Loucy (cell line): ENCODE results near the gene SPINK14.

Experiments
- H2AFZ ChIP-seq: fragments of 200-600 bp; sonication (generic); 2 replicates; pipeline ENCODE4 v1.6.0; 2016; ENCODE audit warnings: antibody characterized with exemption, mild to moderate bottlenecking, low read length, moderate library complexity
- H3F3A ChIP-seq: fragments of 200-600 bp; 2 replicates; pipeline ENCODE4 v1.6.0; 2016; ENCODE audit warnings: antibody characterized with exemption, low read depth, mild to moderate bottlenecking
- H3K27me3 ChIP-seq: fragments of 200-600 bp; sonication (generic); 2 replicates; pipeline ENCODE4 v1.6.1; 2014; ENCODE audit warnings: low read length, mild to moderate bottlenecking; ENCODE audit not compliant: insufficient read depth, poor library complexity, severe bottlenecking
- H3K36me3 ChIP-seq: fragments of 200-600 bp; sonication (generic); 2 replicates; pipeline ENCODE4 v1.6.1; 2016; ENCODE audit warnings: low read length; ENCODE audit not compliant: insufficient read depth
- H3K4me1 ChIP-seq: fragments of 200-600 bp; sonication (generic); 2 replicates; pipeline ENCODE4 v1.5.1; 2014; ENCODE audit warnings: low read length, mild to moderate bottlenecking; ENCODE audit not compliant: insufficient read depth, poor library complexity, severe bottlenecking
- H3K4me2 ChIP-seq: fragments of 200-600 bp; sonication (generic); 2 replicates; pipeline ENCODE4 v1.6.0; 2014; ENCODE audit warnings: antibody characterized with exemption, low read length, low read depth, mild to moderate bottlenecking; ENCODE audit not compliant: poor library complexity, severe bottlenecking
- H3K4me3 ChIP-seq: fragments of 200-600 bp; sonication (generic); 2 replicates; pipeline ENCODE4 v1.5.1; 2014; ENCODE audit warnings: low read length, mild to moderate bottlenecking, mixed read lengths; ENCODE audit not compliant: poor library complexity, severe bottlenecking
- H3K79me2 ChIP-seq: fragments of 200-600 bp; sonication (generic); 2 replicates; pipeline ENCODE4 v1.6.1; 2014; ENCODE audit warnings: low read length; ENCODE audit not compliant: insufficient read depth
- H3K9ac ChIP-seq: fragments of 200-600 bp; sonication (generic); 2 replicates; pipeline ENCODE4 v1.6.0; 2014; ENCODE audit warnings: mild to moderate bottlenecking, low read depth, low read length, moderate library complexity; ENCODE audit not compliant: poor library complexity, severe bottlenecking
- H3K9me2 ChIP-seq: fragments of 200-600 bp; sonication (generic); replicated peaks from 2 replicates; pipeline ENCODE4 v1.6.1; 2016; ENCODE audit warnings: low read depth, low read length, mixed read lengths
- H3K9me3 ChIP-seq: fragments of 200-600 bp; sonication (generic); 2 replicates; pipeline ENCODE4 v1.6.1; 2014; ENCODE audit warnings: mild to moderate bottlenecking, antibody characterized with exemption, low read length, low read depth; ENCODE audit not compliant: insufficient read depth
- H4K20me1 ChIP-seq: fragments of 200-600 bp; sonication (generic); 2 replicates; pipeline ENCODE4 v1.6.0; 2014; ENCODE audit warnings: antibody characterized with exemption, low read length, mild to moderate bottlenecking; ENCODE audit not compliant: insufficient read depth, poor library complexity, severe bottlenecking
- EZH2phosphoT487 ChIP-seq: fragments of 200-600 bp; IDR thresholded peaks from 2 replicates; pipeline ENCODE4 v1.6.1; 2018; ENCODE audit warnings: antibody characterized with exemption, mild to moderate bottlenecking, moderate library complexity, borderline replicate concordance
- TF ChIP-seq, protein P1 (sequence below): fragments of 200-600 bp; sonication (generic); conservative IDR thresholded peaks from 2 replicates; pipeline ENCODE4 v1.5.1; 2014; ENCODE audit warnings: mild to moderate bottlenecking, antibody characterized with exemption, low read length

SPINK14 gene

DNA sequence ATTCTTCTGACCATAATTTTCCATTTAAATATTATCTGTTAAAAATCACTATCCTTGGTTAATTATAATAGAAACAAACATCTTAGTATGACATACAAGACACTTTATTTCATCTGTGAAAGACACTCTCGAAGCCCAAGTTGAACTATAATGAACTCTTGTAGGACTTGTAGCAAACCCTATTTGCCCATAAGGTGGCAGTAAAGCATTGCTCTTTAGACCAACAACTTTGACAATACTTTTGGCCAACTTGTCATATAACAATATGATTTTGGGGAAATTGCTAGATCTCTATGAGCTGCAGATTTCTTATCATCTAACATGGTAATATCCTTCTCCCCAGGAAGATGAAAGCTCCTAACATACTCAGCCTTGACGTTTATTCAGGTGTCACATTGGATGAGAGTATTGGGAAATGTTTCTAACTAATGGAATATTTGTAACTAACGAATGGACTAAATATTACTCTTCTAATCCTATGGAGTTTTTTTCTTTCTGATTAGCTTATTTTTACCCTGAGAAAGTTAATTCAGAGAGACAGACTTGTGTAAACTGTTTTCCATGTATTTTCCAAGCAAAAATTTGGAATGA is 11.0 kb downstream of the SPINK14 start:
- H3K4me3 ChIP-seq: no peak overlapping the region
- no peaks in the 10 kb centered on the region for H3K9me2 ChIP-seq
- no peaks in the 10 kb centered on the region for H3F3A ChIP-seq
- no peaks in the 10 kb centered on the region for H3K27me3 ChIP-seq
- no peaks in the 10 kb centered on the region for H3K36me3 ChIP-seq
- H3K4me1 ChIP-seq: no peaks in the 10 kb centered on the region
- no peak overlapping the region for H2AFZ ChIP-seq
- H3K9me3 ChIP-seq: no peaks in the 10 kb centered on the region
- TF ChIP-seq EZH2phosphoT487: no peak
- TF ChIP-seq, protein P1, sequence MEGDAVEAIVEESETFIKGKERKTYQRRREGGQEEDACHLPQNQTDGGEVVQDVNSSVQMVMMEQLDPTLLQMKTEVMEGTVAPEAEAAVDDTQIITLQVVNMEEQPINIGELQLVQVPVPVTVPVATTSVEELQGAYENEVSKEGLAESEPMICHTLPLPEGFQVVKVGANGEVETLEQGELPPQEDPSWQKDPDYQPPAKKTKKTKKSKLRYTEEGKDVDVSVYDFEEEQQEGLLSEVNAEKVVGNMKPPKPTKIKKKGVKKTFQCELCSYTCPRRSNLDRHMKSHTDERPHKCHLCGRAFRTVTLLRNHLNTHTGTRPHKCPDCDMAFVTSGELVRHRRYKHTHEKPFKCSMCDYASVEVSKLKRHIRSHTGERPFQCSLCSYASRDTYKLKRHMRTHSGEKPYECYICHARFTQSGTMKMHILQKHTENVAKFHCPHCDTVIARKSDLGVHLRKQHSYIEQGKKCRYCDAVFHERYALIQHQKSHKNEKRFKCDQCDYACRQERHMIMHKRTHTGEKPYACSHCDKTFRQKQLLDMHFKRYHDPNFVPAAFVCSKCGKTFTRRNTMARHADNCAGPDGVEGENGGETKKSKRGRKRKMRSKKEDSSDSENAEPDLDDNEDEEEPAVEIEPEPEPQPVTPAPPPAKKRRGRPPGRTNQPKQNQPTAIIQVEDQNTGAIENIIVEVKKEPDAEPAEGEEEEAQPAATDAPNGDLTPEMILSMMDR: peak; percentile 83
- H4K20me1 ChIP-seq: no peaks in the 10 kb centered on the region
- no peak overlapping the region for H3K4me2 ChIP-seq
- H3K9ac ChIP-seq: no peak overlapping the region
- H3K79me2 ChIP-seq: no peaks in the 10 kb centered on the region

DNA sequence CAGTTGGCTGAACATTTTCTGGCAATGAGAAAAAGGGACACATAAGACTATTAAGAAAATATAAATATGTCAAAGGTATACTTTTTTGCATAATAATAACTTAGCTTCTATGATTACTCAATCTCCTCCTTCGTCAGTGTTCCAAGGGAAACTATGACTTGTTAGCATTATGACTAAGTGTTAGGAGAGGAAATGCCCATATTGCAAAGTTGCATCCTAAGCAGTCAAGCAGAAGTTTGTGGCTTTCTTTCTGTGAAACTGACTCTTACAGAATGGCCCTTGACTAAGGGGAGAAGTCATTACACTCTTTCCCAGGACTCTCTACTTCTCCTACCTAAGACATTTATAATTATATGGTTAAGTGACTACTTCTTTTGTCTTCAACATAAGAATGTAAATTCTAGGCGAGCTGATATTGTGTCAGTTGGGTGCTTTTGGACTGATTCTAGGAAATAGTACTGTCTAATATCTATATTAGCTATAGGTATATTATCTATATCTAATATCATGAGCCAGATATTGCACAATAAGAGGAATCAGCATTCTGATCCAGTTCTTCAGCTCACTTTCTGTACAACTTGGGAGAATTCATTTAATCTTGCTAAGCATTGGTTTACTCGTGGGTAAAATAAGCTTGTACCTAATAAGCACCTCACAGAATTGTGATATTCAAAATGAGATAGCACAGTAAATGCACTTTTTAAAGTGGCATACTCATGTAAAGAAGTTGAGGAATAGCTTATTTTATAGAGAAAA is 18.1 kb downstream of the SPINK14 start:
- Histone ChIP-seq H3K9me3 (no peaks in the 10 kb centered on the region), H3K9me2 (no peaks in the 10 kb centered on the region), H3K79me2 (no peaks in the 10 kb centered on the region), H2AFZ (no peak overlapping the region), H3K27me3 (no peaks in the 10 kb centered on the region), H3K4me3 (no peak overlapping the region), H3K36me3 (no peaks in the 10 kb centered on the region), H3F3A (no peaks in the 10 kb centered on the region), H4K20me1 (no peaks in the 10 kb centered on the region), H3K9ac (no peak overlapping the region), H3K4me1 (no peaks in the 10 kb centered on the region), H3K4me2 (no peak overlapping the region)
- TF ChIP-seq EZH2phosphoT487: no peak

DNA sequence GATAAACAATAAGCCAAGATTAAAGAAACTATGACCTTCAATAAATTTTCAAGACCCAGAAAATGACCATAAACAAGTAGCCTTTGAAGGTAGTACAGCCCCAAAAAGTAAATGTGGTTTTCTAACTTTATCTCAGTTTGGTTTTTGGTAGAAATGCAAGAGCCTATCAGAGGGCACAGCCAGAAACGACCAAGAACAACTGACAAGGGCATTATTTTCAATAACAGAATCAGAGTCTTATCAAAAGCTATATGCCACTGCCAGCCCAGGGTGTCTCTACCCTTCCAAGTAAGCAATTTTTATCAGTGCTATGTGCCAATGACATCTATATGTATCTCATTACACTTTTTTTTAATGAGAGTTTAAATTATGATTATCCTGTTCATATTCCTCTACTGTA is 22.7 kb downstream of the SPINK14 start:
- H3K4me2 ChIP-seq: no peak overlapping the region
- H3K79me2 ChIP-seq: no peaks in the 10 kb centered on the region
- H3K36me3 ChIP-seq: no peaks in the 10 kb centered on the region
- no peaks in the 10 kb centered on the region for H3F3A ChIP-seq
- no peak overlapping the region for H3K9ac ChIP-seq
- no peak overlapping the region for H3K4me3 ChIP-seq
- no peaks in the 10 kb centered on the region for H3K9me2 ChIP-seq
- H3K4me1 ChIP-seq: no peaks in the 10 kb centered on the region
- H4K20me1 ChIP-seq: no peaks in the 10 kb centered on the region
- H3K27me3 ChIP-seq: no peaks in the 10 kb centered on the region
- H3K9me3 ChIP-seq: no peaks in the 10 kb centered on the region
- TF ChIP-seq, protein P1: no peak
- TF ChIP-seq EZH2phosphoT487: no peak
- no peak overlapping the region for H2AFZ ChIP-seq
